Suprapubic skin (tissue), 4 donors: ENCODE data around the gene HABP4. TPM values are rescaled to one million over a fixed set of nuclear protein-coding genes. Genes with fewer than 3 reads are reported as not detected.

Experiments used
- DNase-seq, 2 donors: peaks; one replicate each; pipeline ENCODE4 v3.0.0-alpha.2; 2019; ENCODE audit warnings: low spot score in 2 of 2
- H3K27ac ChIP-seq: fragments of 200-600 bp; sonication (generic); one replicate; pipeline ENCODE4 v1.5.1; 2019
- H3K27me3 ChIP-seq: fragments of 200-600 bp; sonication (generic); one replicate; pipeline ENCODE4 v1.5.1; 2019
- H3K36me3 ChIP-seq: fragments of 200-600 bp; sonication (generic); one replicate; pipeline ENCODE4 v1.5.1; 2019
- H3K4me1 ChIP-seq: fragments of 200-600 bp; sonication (generic); one replicate; pipeline ENCODE4 v1.5.1; 2019
- H3K4me3 ChIP-seq: fragments of 200-600 bp; sonication (generic); one replicate; pipeline ENCODE4 v1.5.1; 2019; ENCODE audit warnings: mild to moderate bottlenecking
- H3K9me3 ChIP-seq: fragments of 200-600 bp; sonication (generic); one replicate; pipeline ENCODE4 v1.5.1; 2019
- EP300 ChIP-seq: sonication (generic); formaldehyde crosslinking; IDR thresholded peaks from one replicate; pipeline ENCODE4 v1.6.1; 2017; ENCODE audit warnings: antibody characterized with exemption
- POLR2A ChIP-seq, 2 donors: fragments of 450-650 bp; IDR thresholded peaks; one replicate each; pipeline ENCODE4 v1.6.1; 2017; ENCODE audit warnings: antibody characterized with exemption in 2 of 2, mild to moderate bottlenecking in 2 of 2, moderate library complexity in 2 of 2
- POLR2AphosphoS5 ChIP-seq, 3 donors: sonication (generic); formaldehyde crosslinking; IDR thresholded peaks; one replicate each; pipeline ENCODE4 v1.6.1; 2017; ENCODE audit warnings: antibody characterized with exemption in 3 of 3
- WGBS: methylation state at CpG from one replicate; pipeline ENCODE4 v1.1.5; 2018; 5-methylcytosine and 5-hydroxymethylcytosine counted together
- total RNA-seq, 4 donors: library from RNA; depleted of rRNA; stranded (reverse); fragments of >200 nt; gene quantifications; one replicate each; pipeline ENCODE4 v1.1.0, GENCODE V29; 2016
- TF ChIP-seq, protein P1 (sequence below), 2 donors: fragments of 200-600 bp in 1 of 2; fragments of 450-650 bp in 1 of 2; sonication (generic) in 1 of 2; IDR thresholded peaks; one replicate each; pipeline ENCODE4 v1.5.1; 2016 to 2019; ENCODE audit warnings: antibody characterized with exemption in 2 of 2, mild to moderate bottlenecking in 1 of 2, moderate library complexity in 1 of 2

Gene HABP4
- total RNA-seq, 4 donors from 2014 or later = 3.9 to 9.2 (median 7.1) TPM

DNA sequence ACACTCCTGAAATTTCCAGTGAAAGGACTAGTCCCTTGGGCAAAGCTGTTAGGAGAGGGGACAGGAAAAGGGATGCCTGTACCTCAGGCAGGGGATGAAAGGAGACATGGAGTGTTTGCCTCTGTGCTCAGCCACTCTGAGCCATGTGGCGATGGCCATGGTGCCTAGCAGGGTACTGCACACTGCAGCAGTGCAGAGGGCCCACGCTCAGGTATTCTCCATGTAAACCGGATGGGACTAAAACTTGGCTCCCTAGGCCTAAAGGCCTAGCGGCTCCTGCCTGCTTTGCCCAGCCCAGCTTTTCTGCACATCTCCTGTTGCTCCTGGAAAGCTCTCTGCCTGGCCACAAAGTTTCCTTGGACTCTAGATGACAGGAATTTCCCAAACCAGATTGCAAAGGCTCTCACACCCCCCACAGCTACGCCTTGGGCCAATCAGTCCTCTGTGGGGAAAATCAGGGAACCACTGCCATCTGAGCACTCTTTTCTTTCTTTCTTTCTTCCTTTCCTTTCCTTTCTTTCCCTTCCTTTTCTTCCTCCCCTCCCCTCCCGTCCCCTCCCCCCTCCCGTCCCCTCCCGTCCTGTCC lies 44.3 kb downstream of the HABP4 start:
- Histone ChIP-seq H3K36me3 (peaks cover 27% of the 10 kb centered on the region), H3K27me3 (no peaks in the 10 kb centered on the region), H3K4me3 (no peak overlapping the region), H3K4me1 (no peaks in the 10 kb centered on the region), H3K9me3 (no peaks in the 10 kb centered on the region), H3K27ac (peak overlapping the region; percentile 17)
- WGBS = 72% methylated on average over 7 of the region's 8 CpGs
- TF ChIP-seq POLR2A (IDR thresholded peaks at IDR 0.05) = no peak
- TF ChIP-seq, protein P1, sequence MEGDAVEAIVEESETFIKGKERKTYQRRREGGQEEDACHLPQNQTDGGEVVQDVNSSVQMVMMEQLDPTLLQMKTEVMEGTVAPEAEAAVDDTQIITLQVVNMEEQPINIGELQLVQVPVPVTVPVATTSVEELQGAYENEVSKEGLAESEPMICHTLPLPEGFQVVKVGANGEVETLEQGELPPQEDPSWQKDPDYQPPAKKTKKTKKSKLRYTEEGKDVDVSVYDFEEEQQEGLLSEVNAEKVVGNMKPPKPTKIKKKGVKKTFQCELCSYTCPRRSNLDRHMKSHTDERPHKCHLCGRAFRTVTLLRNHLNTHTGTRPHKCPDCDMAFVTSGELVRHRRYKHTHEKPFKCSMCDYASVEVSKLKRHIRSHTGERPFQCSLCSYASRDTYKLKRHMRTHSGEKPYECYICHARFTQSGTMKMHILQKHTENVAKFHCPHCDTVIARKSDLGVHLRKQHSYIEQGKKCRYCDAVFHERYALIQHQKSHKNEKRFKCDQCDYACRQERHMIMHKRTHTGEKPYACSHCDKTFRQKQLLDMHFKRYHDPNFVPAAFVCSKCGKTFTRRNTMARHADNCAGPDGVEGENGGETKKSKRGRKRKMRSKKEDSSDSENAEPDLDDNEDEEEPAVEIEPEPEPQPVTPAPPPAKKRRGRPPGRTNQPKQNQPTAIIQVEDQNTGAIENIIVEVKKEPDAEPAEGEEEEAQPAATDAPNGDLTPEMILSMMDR (IDR thresholded peaks at IDR 0.05) = no peak
- no peak for TF ChIP-seq EP300
- no peak for TF ChIP-seq POLR2AphosphoS5 (IDR thresholded peaks at IDR 0.05)
- no peak for DNase-seq

DNA sequence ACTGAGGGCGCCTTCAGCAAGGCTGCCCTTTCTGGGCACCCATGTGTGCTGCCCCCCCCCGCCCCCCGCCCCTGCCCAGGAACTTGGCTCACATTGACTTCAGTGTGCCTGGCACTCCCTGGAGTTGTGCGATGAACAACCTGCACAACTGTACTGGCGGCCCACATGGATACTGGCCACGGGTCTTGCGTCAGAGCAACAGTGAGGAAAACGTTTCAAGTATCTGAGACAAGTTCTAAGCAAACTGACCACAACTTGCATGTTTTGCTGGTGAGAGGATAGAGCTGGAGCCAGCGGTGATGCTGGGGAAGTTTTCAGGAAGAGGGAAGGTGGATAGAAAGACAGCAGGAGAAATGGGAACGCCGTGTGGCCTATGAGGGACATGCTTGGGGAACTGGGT lies 45.4 kb downstream of the HABP4 start:
- Histone ChIP-seq H3K9me3 (no peaks in the 10 kb centered on the region), H3K4me1 (no peaks in the 10 kb centered on the region), H3K36me3 (peaks cover 16% of the 10 kb centered on the region), H3K4me3 (no peak overlapping the region), H3K27me3 (no peaks in the 10 kb centered on the region), H3K27ac (no peak overlapping the region)
- 85% methylated on average over 11 of the region's 11 CpGs for WGBS
- DNase-seq = no peak
- TF ChIP-seq EP300 = no peak
- TF ChIP-seq, protein P1 (IDR thresholded peaks at IDR 0.05) = no peak
- no peak for TF ChIP-seq POLR2AphosphoS5 (IDR thresholded peaks at IDR 0.05)
- no peak for TF ChIP-seq POLR2A (IDR thresholded peaks at IDR 0.05)

DNA sequence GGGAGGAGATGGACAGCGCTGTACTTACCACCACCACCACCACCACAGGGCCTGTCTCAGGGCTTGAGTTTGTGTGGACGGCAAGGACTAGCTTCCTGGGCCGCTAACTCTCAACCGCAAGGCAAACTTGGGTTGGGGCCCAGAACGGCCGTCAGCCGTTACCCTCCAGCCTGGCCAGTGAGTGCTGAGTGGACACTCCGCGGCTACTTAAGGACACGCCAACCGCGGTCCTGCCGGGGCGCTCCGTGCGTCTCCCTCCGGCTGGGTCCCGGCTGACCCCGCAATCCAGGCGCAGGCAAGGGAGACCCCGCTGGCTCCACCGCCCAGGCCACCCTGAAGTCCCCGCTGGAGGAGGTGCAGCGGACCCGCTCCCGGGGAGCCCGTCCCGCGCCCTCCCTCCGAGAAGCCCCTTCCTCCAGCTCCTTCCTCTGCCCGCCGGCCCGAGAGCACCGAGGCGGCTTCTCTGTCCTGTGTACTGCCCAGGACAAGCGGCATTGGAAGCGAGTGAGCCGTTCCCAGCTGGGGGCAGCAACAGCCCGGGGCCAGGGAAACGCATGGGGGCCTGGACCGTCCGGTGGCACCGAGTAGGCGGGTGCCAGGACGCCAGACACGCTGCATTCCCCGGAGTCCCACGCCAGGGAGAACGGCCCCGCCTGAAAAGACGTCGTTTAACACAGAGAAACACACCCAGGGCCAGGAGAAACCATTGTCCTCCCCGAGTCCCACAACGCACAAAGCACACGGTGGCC lies 46.6 kb downstream of the HABP4 start:
- no peak overlapping the region for H3K4me3 ChIP-seq
- H3K27ac ChIP-seq = no peak overlapping the region
- no peaks in the 10 kb centered on the region for H3K9me3 ChIP-seq
- no peak for DNase-seq
- 92% methylated on average over 44 of the region's 55 CpGs for WGBS
- H3K27me3 ChIP-seq = no peaks in the 10 kb centered on the region
- no peak for TF ChIP-seq EP300
- TF ChIP-seq POLR2AphosphoS5 (IDR thresholded peaks at IDR 0.05) = no peak
- no peak for TF ChIP-seq POLR2A (IDR thresholded peaks at IDR 0.05)
- TF ChIP-seq, protein P1 (IDR thresholded peaks at IDR 0.05) = no peak
- peaks cover 7% of the 10 kb centered on the region for H3K36me3 ChIP-seq
- H3K4me1 ChIP-seq = peaks cover under 1% of the 10 kb centered on the region

DNA sequence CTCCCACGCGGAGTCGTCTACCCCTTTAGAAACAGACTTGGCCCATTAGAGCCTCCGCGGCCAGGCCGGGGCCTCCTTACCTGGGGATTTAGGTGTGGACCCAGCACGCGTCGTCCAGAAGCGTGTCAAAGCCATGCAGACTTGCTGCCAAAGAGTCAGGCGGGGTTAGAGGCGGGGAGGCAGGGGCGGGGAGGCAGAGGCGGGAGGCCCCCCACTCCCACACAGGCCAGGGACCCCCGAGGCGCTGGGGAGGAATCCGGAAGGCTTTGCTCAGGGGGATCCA lies 47.1 kb downstream of the HABP4 start:
- H3K4me1 ChIP-seq = peaks cover 6% of the 10 kb centered on the region
- DNase-seq = no peak
- no peaks in the 10 kb centered on the region for H3K27me3 ChIP-seq
- peaks cover 2% of the 10 kb centered on the region for H3K36me3 ChIP-seq
- 89% methylated on average over 17 of the region's 17 CpGs for WGBS
- no peaks in the 10 kb centered on the region for H3K9me3 ChIP-seq
- TF ChIP-seq, protein P1 (IDR thresholded peaks at IDR 0.05) = no peak
- TF ChIP-seq POLR2A (IDR thresholded peaks at IDR 0.05) (no peak), POLR2AphosphoS5 (IDR thresholded peaks at IDR 0.05) (no peak), EP300 (no peak)
- no peak overlapping the region for H3K4me3 ChIP-seq
- H3K27ac ChIP-seq = no peak overlapping the region

DNA sequence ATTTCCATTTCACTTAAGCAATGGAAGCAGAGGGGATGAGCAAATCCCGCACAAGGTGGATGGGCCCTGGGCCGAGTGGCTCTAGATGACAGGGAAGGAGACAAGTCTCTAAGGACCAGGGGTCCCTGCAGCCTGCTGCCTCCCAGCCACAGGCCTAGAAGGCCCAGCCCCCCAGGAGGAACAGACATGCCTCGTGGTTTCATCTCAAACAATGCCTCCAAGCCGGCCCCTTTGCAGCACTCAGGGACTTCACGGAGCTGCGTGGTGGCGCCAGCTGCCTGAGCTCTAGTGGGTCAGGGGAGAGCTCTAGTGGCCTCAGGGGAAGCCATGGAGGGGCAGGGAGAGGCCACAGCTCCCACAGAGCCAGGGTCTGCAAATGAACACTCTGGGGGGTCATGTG lies 48.8 kb downstream of the HABP4 start:
- Histone ChIP-seq H3K27ac (no peak overlapping the region), H3K9me3 (no peaks in the 10 kb centered on the region), H3K27me3 (no peaks in the 10 kb centered on the region), H3K36me3 (no peaks in the 10 kb centered on the region), H3K4me3 (no peak overlapping the region), H3K4me1 (peaks cover 14% of the 10 kb centered on the region)
- 79% methylated on average over 7 of the region's 7 CpGs for WGBS
- TF ChIP-seq, protein P1 (IDR thresholded peaks at IDR 0.05) = no peak
- TF ChIP-seq POLR2AphosphoS5 (IDR thresholded peaks at IDR 0.05) (no peak), EP300 (no peak), POLR2A (IDR thresholded peaks at IDR 0.05) (no peak)
- DNase-seq = peak in 1 of 2 donors; percentile 67
